ENCODE data around the gene NUF2.
"Not testable (repeated sequence)": the region's sequence is repeated elsewhere in the genome, so short reads cannot be mapped to it uniquely, and the experiment has no call there.

DNA sequence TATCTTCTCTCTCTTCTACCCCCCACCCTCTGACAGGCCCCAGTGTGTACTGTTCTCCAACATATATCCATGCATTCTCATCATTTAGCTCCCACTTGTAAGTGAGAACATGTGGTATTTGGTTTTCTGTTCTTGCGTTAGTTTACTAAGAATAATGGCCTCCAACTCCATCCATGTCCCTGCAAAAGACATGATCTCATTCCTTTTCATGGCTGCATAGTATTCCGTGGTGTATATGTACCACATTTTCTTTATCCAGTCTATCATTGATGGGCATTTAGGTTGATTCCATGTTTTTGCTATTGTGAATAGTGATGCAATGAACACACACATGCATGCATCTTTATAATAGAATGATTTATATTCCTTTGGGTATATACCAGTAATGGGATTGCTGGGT lies 29.6 kb upstream of the NUF2 start:
- TF ChIP-seq, protein P1, sequence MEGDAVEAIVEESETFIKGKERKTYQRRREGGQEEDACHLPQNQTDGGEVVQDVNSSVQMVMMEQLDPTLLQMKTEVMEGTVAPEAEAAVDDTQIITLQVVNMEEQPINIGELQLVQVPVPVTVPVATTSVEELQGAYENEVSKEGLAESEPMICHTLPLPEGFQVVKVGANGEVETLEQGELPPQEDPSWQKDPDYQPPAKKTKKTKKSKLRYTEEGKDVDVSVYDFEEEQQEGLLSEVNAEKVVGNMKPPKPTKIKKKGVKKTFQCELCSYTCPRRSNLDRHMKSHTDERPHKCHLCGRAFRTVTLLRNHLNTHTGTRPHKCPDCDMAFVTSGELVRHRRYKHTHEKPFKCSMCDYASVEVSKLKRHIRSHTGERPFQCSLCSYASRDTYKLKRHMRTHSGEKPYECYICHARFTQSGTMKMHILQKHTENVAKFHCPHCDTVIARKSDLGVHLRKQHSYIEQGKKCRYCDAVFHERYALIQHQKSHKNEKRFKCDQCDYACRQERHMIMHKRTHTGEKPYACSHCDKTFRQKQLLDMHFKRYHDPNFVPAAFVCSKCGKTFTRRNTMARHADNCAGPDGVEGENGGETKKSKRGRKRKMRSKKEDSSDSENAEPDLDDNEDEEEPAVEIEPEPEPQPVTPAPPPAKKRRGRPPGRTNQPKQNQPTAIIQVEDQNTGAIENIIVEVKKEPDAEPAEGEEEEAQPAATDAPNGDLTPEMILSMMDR (IDR thresholded peaks at IDR 0.05; ENCODE audit: low read depth, low read length): not testable (repeated sequence)
- TF ChIP-seq POLR2A (IDR thresholded peaks at IDR 0.05; ENCODE audit: extremely low read depth, insufficient read length): not testable (repeated sequence)
